ENCODE measurements around the gene MAPKBP1.

The MAPKBP1 gene

DNA sequence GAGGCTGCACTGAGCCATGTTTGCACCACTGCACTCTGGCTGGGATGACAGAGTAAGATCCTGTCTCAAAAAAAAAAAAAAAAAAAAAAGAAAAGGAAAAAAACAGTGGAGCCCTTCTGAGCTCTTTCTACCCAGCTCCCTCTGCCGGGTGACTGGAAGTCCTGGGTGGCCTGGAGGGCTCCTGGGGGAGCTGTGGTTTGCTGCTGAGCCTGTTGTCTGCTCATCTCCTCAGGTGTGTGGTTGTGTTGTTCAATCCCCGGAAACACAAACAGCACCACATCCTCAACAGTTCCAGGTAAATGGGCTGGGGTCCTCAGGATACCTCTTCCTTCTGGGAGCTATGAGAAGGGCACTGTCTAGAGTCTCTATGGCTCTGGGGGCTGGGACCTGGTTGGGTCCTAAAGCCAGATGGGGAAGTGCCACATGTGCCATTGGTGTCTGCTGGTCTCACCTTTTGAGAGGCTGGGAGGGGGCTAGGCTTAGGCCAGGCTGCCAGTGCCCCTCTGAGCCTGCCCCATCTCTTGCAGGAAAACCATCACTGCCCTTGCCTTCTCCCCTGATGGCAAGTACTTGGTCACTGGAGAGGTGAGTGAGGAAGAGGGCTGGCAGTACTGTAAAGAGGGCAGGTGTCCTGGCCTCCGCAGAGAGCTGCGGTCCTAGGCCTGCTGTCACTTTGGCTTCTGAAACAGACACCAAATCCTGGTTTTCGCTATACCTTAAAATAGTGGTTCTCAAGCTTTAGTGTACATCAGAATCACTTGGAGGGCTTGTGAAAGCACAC is 36.6 kb downstream of the MAPKBP1 start:
- no peak for DNase-seq

GRCh38 chr15:41811432-41812195 is 37.3 kb downstream of the MAPKBP1 start:
- peak; percentile 51 to 74 (median 68) for DNase-seq

GRCh38 chr15:41812820-41813375 is 38.6 kb downstream of the MAPKBP1 start:
- DNase-seq = no peak

DNA sequence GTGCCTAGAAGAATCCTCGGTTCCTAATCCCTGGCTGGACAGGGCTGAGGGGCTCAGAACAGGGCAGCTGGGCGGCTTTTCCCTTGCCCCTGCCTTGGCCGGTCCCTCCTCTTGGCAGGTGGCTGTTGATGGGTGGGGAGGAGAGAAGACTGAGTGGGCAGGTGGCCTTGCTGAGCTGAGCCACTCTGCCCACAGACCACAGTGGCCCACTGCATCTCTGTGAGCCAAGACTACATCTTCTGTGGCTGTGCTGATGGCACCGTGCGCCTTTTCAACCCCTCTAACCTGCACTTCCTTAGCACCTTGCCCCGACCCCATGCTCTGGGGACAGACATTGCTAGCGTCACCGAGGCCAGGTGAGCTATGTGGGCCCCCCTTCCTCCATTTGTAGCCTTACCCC is 39.1 kb downstream of the MAPKBP1 start:
- DNase-seq = no peak

DNA sequence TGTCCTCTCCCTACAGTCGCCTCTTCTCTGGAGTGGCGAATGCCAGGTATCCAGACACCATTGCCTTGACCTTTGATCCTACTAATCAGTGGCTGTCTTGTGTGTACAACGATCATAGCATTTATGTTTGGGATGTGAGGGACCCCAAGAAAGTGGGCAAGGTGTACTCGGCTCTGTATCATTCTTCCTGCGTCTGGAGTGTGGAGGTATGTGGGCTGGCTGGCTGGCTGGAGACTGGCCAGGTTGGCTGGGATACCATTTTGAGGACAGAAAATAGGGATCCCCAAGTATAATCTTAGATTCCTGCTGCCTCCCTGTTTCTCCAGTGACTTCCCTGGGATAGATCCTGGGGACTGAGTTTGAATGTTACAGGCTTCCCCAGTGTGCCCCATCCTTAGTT is 40.2 kb downstream of the MAPKBP1 start:
- DNase-seq = no peak

GRCh38 chr15:41816788-41817187 is 42.5 kb downstream of the MAPKBP1 start:
- no peak for DNase-seq

- DNase-seq = no peak
Observed at GRCh38 chr15:41817327-41817726, 43.0 kb downstream of the MAPKBP1 start.

GRCh38 chr15:41817781-41818180 is 43.5 kb downstream of the MAPKBP1 start:
- no peak for DNase-seq

GRCh38 chr15:41819455-41820050 is 45.3 kb downstream of the MAPKBP1 start:
- no peak for DNase-seq

DNA sequence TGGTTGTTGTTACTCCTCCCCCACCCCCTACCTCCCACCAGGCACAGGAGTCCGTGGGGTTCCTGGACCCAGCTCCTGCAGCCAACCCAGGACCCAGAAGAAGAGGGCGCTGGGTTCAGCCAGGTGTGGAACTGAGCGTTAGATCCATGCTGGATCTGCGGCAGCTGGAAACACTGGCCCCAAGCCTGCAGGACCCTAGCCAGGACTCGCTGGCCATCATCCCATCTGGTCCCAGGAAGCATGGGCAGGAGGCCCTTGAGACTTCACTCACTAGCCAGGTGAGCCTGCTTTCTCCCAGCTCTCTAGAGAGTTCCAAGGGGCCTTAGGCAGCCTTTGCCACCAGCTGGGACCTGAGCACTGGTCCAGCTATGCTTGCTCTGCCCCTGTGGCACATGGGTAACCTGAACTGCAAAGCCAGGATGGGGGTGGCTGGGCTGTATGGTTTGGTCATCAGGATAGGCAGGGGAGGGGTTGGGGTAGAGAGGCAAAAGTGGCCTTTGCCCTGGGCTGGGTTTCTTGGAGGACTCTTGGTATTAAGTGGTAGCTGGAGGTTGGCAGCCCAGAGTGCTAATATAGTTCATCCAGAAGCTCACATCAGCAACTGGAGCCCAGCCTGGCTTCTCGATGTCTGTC is 46.6 kb downstream of the MAPKBP1 start:
- no peak for DNase-seq

DNA sequence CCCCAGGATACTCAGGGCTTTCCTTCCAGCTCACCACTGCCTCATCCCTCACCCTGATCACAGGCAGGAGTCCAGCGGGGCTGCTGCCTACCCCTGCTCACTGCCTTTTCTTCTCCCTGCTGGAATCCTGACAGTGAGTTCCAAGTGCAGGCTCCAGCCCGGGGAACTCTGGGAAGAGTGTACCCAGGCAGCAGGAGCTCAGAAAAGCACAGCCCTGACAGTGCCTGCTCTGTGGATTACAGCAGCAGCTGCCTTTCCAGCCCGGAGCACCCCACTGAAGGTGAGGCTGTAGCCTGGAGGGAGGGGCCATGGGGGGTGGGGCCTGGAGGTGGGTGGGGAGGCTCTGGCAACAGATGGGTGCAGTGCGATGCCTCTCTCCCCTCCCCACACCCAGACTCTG is 47.5 kb downstream of the MAPKBP1 start:
- no peak for DNase-seq

- DNase-seq = no peak
Observed at GRCh38 chr15:41822471-41822870, 48.2 kb downstream of the MAPKBP1 start.

DNA sequence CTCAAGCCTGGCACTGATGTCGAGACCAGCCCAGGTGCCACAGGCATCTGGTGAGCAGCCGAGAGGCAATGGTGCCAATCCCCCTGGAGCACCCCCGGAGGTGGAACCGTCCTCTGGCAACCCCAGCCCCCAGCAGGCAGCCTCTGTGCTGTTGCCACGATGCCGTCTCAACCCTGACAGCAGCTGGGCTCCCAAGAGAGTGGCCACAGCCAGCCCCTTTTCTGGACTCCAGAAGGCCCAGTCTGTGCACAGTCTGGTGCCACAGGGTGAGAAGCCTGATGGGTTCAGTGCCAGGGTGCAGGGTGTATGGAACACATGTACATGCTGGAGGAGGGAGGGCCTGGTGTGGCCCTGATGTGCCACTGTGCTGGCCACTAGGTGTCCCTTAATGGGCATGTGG is 48.7 kb downstream of the MAPKBP1 start:
- DNase-seq = no peak

- no peak for DNase-seq
Observed at GRCh38 chr15:41823502-41823901, 49.2 kb downstream of the MAPKBP1 start.

DNA sequence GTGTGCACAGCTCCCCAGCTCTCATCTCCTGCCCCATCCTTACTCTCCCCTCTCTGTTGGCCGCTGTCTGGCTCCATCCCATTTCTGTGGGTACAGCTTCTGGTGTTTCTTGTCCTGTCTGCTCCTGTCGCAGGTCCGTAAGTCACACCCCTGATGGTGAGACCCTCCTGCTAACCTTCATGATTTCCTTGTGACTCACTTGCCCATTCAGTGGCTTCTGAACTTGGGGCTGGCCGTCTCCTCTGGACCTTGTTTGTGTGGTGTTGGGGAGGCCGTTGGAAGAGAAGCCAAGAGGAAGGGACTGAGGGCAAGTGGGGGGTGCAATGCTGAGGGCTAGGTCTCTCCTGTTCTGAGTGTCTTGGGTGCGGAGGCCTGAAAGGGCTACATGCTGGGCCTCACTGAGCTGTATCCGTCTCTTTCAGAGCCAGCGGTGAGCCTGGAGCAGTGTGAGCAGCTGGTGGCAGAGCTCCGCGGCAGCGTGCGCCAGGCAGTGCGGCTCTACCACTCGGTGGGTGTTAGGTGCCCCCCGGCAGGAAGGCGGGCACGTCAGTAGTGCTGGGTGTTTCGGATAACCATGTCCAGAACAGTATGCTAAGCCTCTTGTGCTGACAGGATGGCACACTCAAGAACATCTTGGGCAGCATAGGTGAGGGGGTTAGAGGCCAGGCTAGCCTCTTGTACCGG is 49.9 kb downstream of the MAPKBP1 start:
- no peak for DNase-seq

DNA sequence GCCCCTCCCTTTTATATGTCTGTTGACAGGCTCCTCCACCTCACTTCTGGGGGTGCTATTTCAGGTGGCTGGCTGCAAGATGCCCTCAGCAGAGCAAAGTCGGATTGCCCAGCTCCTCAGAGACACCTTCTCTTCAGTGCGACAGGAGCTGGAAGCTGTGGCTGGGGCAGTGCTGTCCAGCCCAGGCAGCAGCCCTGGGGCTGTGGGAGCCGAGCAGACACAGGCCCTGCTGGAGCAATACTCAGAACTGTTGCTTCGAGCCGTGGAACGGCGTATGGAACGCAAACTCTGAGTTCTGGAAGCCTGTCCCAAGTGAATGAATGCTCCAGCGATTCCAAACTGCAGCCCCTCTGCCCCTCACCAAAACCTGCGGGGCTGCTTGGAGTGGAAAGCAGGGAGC is 50.9 kb downstream of the MAPKBP1 start:
- no peak for DNase-seq

DNA sequence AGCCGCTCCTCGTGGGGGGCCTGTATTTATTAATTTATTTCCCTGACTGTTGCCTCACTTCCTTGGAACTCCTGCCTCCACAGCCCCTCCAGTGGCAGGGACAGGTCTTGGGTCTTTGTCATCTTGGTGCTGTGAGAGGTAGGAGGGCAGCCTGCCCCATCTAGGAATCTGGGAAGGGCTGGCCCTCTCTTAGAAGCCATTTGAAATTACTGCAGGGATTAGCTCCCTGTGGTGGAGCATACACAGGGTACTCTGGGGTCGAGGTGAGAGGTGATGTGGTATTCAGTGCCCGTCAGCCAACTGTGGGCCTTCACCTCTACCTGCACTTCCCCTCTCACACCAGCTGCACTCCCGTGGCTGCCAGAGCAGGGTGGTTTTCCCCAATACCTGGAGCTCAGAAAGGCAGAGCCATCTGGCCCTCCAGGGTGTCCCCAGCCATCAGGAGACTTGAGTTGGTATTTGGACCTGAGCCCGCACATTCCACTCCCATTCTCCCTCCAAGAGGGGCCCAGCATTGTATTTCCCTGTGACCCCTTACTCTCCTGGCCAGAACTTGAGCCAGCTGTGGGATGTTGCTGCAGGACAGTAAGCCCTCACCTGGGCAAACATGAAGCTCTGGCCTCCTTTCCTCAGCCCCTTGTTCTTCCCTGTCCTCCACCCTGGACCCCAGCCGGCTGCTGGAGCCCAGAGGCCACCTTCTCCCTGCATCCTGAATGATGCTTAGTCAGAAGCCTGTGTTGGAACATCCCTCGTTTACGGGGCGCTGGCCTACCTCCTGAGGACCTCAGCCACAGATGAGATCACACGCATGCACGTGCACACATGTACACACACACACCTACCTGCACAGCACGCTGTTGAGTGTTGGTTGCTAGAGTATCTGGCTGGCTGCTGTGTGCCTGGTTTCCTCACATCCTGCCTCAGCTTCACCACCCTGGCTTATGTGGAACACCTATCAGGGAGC is 51.6 kb downstream of the MAPKBP1 start:
- DNase-seq = no peak

- peak in 2 of 6 experiments; percentile 32 to 52 for DNase-seq
Observed at GRCh38 chr15:41827290-41827879, 53.1 kb downstream of the MAPKBP1 start.

- peak; percentile 84 to 98 (median 94) for DNase-seq
Observed at GRCh38 chr15:41827880-41828806, 53.9 kb downstream of the MAPKBP1 start, which contains the start of gene JMJD7. TSS of gene JMJD7 (plus strand) at chr15:41828092. CDS start at chr15:41828125, 33 bp downstream.

DNA sequence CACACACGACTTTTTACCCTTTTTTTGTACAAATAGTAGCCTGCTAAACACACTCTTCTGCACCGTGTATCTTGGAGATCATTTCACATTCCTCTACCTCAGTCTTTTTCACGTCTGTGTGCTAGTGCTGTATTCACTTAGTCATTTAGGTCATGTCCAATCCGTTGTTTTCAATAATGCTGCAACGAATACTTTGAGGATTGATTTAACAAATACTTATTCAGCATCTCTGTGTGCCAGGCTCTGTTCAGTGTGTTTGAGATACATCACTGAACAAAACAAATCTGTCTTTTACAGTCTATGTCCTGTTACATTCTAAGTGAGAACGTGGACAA is 54.5 kb downstream of the MAPKBP1 start:
- DNase-seq = no peak

All from stimulated activated naive CD4-positive, alpha-beta T cell (primary cell).